ENCODE measurements around the gene STK11.

DNA sequence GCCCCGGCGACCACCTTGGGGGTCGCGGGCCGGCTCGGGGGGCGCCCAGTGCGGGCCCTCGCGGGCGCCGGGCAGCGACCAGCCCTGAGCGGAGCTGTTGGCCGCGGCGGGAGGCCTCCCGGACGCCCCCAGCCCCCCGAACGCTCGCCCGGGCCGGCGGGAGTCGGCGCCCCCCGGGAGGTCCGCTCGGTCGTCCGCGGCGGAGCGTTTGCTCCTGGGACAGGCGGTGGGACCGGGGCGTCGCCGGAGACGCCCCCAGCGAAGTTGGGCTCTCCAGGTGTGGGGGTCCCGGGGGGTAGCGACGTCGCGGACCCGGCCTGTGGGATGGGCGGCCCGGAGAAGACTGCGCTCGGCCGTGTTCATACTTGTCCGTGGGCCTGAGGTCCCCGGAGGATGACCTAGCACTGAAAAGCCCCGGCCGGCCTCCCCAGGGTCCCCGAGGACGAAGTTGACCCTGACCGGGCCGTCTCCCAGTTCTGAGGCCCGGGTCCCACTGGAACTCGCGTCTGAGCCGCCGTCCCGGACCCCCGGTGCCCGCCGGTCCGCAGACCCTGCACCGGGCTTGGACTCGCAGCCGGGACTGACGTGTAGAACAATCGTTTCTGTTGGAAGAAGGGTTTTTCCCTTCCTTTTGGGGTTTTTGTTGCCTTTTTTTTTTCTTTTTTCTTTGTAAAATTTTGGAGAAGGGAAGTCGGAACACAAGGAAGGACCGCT lies 729 bp downstream of the STK11 start:
- TF ChIP-seq MYC (IDR thresholded peaks at IDR 0.05; ENCODE audit: low read depth, low read length) (no peak), POLR2A (IDR thresholded peaks at IDR 0.05; ENCODE audit: extremely low read depth, insufficient read length) (no peak)
- TF ChIP-seq, protein P1, sequence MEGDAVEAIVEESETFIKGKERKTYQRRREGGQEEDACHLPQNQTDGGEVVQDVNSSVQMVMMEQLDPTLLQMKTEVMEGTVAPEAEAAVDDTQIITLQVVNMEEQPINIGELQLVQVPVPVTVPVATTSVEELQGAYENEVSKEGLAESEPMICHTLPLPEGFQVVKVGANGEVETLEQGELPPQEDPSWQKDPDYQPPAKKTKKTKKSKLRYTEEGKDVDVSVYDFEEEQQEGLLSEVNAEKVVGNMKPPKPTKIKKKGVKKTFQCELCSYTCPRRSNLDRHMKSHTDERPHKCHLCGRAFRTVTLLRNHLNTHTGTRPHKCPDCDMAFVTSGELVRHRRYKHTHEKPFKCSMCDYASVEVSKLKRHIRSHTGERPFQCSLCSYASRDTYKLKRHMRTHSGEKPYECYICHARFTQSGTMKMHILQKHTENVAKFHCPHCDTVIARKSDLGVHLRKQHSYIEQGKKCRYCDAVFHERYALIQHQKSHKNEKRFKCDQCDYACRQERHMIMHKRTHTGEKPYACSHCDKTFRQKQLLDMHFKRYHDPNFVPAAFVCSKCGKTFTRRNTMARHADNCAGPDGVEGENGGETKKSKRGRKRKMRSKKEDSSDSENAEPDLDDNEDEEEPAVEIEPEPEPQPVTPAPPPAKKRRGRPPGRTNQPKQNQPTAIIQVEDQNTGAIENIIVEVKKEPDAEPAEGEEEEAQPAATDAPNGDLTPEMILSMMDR (IDR thresholded peaks at IDR 0.05; ENCODE audit: low read depth, low read length) = no peak

Data from NB4 (cell line).